Kidney epithelial cell (primary cell): ENCODE data around the gene NKAIN4. TPM values are rescaled to one million over a fixed set of nuclear protein-coding genes. Genes with fewer than 3 reads are reported as not detected.

ENCODE experiments used
- DNase-seq: peaks from one replicate; pipeline ENCODE4 v3.0.0-alpha.2; 2010; ENCODE audit warnings: low read depth
- H3K27me3 ChIP-seq: 2 replicates; pipeline ENCODE4 v1.6.0; 2011; ENCODE audit warnings: low read length; ENCODE audit not compliant: control insufficient read depth, insufficient read depth
- H3K36me3 ChIP-seq: 2 replicates; pipeline ENCODE4 v1.5.1; 2011; ENCODE audit warnings: low read length; ENCODE audit not compliant: control insufficient read depth, insufficient read depth
- H3K4me3 ChIP-seq: 2 replicates; pipeline ENCODE4 v1.5.1; 2011; ENCODE audit warnings: low read depth, mild to moderate bottlenecking, control low read depth, low read length
- CTCF ChIP-seq: IDR thresholded peaks from 2 replicates; pipeline ENCODE4 v1.5.1; 2011; ENCODE audit warnings: mild to moderate bottlenecking, moderate library complexity, low read length, control low read depth, inconsistent platforms; ENCODE audit not compliant: insufficient read depth, poor library complexity, severe bottlenecking
- total RNA-seq: library from RNA; depleted of rRNA; stranded (reverse); fragments of >200 nt; gene quantifications from 2 replicates; pipeline ENCODE4 v1.2.3, GENCODE V29; 2015

The NKAIN4 gene
- total RNA-seq, 1 donor from 2014 or later, result 65.4 TPM

- TF ChIP-seq CTCF, result no peak
- DNase-seq, result no peak
- Histone ChIP-seq H3K4me3 (no peak overlapping the region), H3K27me3 (no peaks in the 10 kb centered on the region), H3K36me3 (peaks cover 2% of the 10 kb centered on the region)
Measured at GRCh38 chr20:63282946-63283345, 28.7 kb upstream of the NKAIN4 start.

- no peak for DNase-seq
- TF ChIP-seq CTCF, result no peak
- Histone ChIP-seq H3K27me3 (no peaks in the 10 kb centered on the region), H3K36me3 (peaks cover 4% of the 10 kb centered on the region), H3K4me3 (no peak overlapping the region)
Measured at GRCh38 chr20:63281742-63282665, 27.7 kb upstream of the NKAIN4 start.

- DNase-seq, result no peak
- Histone ChIP-seq H3K4me3 (no peak overlapping the region), H3K27me3 (no peaks in the 10 kb centered on the region), H3K36me3 (peaks cover 4% of the 10 kb centered on the region)
- TF ChIP-seq CTCF, result peak; percentile 52
Measured at GRCh38 chr20:63280929-63281545, 26.8 kb upstream of the NKAIN4 start.

GRCh38 chr20:63280371-63280770 is 26.1 kb upstream of the NKAIN4 start:
- Histone ChIP-seq H3K4me3 (no peak overlapping the region), H3K27me3 (no peaks in the 10 kb centered on the region), H3K36me3 (peaks cover 4% of the 10 kb centered on the region)
- DNase-seq, result no peak
- no peak for TF ChIP-seq CTCF

- Histone ChIP-seq H3K36me3 (peaks cover 4% of the 10 kb centered on the region), H3K4me3 (no peak overlapping the region), H3K27me3 (no peaks in the 10 kb centered on the region)
- no peak for TF ChIP-seq CTCF
- no peak for DNase-seq
Measured at GRCh38 chr20:63279931-63280330, 25.7 kb upstream of the NKAIN4 start.
